ENCODE results near the gene GPI.

GPI gene

DNA sequence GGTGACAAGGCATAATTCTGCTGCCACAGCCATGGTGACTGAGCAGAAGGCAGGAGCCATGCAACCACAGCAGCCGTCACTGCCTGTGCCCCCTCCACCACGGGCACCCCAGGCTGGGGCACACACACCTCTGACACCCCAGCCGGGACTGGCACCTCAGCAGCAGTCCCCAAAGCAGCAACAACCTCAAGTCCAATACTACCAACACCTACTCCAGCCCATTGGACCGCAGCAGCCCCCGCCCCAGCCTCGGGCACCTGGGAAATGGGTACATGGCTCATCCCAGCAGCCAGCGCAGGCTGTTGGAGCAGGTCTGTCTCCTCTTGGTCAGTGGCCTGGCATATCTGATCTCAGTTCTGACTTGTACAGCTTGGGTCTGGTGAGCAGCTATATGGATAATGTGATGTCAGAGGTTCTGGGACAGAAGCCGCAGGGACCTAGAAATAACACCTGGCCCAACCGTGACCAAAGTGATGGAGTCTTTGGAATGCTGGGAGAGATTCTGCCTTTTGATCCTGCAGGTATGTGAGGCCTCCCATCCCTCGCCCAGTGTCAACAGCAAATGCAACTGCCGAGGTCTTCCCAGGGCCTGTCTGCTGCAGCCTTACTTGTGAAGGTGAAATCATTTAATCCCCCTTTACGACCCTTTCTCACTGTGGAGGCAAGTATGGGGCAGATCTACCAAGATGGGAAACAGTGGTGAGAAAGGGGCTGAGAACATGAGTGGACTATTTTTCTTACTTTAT is 22.9 kb upstream of the GPI start:
- no peak for DNase-seq (ENCODE audit: low spot score)

DNA sequence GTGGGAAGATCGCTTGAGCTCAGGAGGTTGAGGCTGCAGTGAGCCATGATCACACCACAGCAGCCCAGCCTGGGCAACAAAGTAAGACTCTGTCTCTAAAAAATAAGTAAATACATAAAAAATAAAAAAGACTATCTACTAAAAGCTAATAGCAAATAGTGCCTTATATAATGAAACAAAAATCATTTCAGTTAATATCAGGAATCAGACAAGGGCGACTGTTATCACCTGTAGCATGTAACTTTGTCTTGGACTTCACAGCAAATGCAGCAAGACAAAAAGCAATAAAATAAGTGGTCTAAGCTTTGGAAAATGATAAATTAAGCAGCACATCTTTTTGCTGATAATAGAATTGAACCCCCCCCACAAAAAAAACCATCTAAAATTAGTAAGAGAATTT is 21.2 kb upstream of the GPI start:
- no peak for DNase-seq (ENCODE audit: low spot score)

DNA sequence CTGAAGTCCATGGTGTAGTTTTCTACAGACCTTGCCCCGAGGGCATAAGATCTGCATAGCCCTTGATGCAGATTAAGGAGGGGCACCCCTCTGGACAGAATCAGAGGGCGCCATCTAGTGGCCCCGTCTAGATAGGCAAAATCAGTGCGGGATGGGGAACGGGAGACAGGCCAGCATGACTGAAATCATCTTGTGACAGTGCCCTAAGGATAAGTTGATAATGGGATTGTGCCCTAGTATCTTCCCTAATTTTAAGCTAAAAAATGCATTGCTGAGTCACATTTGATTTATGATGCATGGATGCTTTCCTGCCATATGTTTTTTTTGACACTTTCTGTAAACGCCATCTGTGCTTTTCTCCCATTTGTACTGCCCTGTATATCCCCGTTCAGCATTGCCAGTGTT is 19.0 kb upstream of the GPI start:
- peak; percentile 96 for DNase-seq (ENCODE audit: low spot score)

DNA sequence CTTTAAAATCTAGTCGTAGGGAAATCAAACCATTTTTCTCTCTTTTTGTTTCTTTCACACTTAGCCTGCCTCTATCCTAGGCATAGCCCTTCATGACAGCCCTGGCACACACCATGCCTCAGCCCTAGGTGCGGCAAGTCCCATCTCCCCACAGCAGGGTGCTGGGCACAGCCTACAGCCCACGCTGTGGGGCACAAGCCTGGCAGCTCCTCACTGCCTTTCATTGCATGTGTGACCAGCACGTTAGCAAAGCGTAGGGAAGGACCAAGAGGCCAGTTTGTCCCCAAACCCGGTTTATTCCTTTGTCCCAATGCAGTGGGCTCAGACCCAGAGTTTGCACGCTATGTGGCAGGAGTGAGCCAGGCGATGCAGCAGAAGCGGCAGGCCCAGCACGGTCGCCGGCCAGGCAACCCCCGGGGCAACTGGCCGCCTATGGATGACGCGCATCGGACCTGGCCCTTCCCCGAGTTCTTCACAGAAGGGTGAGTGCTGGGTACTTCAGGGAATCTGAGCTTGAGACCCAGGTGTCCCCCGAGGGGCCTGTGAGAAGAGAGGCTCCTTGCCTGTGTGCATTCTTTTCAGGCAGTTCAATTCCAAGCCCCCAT is 17.3 kb upstream of the GPI start:
- DNase-seq (ENCODE audit: low spot score) = peak; percentile 88

DNA sequence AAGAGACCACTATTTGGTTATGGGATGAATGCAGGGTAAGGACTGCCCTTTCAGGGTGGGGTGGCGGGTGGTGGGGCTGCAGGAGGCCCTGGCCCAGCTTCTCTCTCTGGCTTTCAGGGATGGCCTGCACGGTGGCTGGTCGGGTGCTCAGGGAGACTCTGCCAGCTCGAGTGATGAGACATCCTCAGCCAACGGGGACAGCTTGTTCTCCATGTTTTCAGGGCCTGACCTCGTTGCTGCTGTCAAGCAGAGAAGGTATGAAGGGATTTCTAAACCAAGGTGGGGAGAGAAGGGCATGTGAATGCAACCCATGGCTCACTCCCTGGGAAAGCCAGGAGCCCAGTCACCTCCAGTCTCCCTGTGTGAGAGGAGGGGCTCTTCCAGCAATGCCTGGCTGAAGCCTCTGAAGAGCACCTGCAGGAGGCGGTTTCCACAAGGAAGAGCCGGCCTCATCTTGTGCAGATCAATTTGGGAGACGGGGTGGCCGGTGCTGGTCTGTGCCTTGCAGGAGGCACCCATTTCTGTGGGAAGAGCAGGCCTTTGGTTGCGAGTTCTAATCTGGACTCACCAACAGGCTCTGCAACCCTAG is 16.0 kb upstream of the GPI start:
- peak; percentile 80 for DNase-seq (ENCODE audit: low spot score)

DNA sequence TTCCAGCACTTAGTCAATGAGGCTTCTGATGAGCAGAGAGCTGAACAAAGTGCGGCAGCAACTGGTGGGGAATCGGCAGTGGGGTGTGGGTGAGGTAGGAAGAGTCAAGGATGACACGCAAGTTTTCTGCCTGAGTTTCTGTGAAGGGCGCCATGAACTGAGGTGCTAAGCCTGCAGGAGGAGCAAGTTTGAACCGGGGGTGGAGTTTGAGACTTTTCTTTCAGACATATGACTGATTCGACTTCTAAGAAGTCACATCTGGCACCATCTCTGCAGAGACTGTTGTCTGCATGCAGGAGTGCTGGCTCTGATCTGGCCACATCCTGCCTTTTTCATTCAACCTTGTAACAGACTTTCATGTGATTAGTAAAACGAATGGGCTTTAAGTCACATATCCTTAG is 14.8 kb upstream of the GPI start:
- DNase-seq (ENCODE audit: low spot score) = no peak

DNA sequence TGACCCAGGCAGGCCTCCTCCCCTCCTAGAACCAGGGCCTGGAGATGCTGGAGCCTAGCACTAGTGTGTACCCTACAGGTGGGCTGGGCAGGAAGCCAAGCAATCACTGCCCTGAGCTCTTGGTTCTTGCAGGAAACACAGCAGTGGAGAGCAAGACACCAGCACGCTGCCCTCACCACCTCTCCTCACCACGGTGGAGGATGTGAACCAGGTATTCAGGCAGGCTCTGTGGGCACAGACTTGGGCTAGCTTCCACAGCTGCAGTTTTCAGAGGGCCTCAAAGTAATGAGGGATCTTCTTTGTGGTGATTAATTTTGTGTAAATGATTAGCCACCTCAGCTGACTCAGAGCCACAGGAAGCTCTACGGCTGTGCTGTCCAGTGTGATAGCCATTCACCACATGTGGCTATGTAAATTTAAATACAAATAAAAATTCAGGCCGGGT is 13.6 kb upstream of the GPI start:
- DNase-seq (ENCODE audit: low spot score) = peak; percentile 55

DNA sequence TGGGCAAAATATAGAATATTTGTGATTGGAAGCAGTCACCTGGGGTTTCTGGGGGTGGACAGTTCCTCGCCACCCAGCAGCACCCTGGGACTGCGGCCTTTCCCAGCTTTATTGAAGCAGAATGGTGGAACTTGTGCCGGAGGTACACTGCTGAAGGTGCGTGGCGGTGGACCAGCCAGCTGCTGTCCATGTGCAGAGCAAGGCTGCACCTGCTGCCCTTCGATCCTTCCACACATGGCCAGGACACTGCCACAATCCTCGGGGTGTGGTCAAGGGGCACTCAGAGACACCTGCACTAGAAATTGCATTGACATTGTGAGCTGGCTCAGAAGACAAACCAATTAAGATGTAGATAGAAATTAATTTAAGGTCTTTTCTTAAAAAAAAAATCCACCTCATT is 11.4 kb upstream of the GPI start:
- no peak for DNase-seq (ENCODE audit: low spot score)

DNA sequence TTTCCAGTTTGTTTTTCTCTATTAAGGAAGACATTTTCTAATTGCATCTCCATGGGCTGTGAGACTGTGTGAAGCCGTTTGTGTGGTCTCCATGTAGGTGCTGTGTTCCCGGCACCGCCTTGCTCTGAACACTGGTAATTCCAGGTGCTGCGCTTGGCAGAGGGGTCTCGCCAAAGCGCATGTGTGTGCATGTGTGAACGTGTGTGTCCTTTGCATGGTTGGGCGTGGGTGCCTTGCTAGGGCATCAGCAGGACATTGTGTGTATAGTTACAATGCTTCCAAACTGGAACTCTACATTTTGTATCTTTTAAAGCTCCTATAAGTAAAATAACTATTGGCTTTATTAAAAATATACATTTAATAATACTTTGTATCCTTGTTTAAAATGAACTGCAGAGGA is 9.8 kb upstream of the GPI start:
- no peak for DNase-seq (ENCODE audit: low spot score)

DNA sequence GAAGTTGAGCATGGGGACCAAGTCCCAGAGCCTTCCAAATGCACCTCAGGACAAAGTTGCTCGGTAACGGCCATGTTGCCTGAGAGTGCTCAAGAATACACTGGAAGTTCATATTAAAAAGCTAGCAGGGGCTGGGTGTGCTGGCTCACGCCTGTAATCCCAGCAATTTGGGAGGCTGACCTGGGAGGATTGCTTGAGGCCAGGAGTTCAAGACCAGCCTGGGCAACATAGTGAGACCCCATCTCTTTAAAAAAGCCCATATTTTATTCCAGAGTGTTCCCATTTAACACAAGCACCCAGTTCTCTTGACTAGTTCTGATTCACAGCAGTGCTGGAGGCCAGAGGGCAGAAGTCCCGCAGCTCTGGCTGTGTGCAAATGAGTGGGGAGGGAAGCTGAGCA is 8.1 kb upstream of the GPI start:
- no peak for DNase-seq (ENCODE audit: low spot score)

DNA sequence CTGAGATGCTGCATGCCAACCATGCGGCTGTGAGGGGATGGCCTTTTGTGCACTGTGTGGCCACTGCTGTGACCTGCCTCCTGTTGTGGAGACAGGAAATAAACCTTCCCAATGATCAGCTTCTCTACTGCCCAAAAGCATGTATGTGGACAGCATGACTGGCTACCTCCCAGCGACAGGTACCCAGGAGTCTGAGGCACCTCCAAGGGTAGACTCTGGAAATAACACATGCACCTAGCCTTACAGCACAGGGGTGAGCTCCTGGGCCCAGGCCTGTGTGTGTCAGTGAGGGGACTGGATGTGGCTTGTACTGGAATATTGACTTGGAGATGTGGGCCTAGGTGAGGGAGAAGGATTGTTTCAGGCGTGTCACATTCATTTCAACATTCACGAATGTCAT is 7.6 kb upstream of the GPI start:
- DNase-seq (ENCODE audit: low spot score) = no peak

DNA sequence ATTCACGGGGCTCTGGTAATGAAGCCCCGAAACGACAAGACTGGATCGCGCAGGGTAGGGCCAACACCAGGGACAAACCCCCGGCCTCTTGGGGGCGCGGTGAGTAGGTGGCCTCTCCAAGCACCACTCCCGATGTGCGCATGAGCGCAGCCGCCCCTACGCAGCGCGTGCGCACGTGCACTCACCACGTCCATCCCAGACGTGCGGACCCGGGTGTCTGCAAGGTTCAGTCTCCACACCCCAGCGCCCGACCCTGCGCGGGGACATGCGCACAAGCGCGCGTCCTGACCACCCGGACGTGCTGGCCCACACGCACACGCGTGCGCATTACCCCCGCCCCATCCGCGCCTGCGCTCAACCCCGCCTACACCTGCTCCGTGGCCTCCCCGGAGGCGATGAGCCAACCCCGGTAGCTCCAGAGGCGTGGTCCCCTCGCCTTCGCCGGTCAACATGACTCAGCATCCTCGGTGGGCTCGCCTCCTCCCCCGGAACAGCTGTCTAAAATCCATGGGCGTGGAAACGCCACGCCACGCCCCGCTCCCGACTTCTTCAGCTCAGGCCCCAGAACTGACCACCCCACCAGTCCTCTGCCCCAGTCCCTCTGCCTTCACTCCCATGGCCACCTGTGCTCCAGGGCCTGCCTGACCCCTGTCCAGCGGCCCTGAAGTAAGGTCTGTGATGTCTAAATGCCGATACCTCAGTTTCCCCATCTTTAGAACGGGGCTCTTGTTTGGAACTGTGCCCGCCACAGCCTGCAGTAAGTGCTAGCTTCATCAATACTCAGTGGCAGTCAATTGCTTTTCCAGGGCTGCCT is 5.6 kb upstream of the GPI start:
- peak; percentile 96 for DNase-seq (ENCODE audit: low spot score)

DNA sequence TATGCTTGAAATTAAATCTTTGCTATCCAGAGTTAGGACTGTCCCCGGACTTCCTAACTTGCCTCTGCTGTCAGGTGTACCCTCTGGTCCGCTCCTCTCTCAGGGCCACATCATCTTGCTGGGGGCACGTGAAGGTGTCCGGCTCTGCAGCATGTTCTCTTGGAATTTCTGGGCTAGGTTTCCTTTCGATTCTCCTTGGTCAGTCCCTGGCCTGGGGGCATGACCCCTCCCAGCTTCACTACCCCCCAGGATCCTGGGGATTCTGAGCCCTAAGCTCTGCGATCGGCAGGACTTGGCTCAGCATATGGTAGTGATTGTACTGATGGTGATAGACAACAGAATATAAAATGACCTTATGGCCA is 5.1 kb upstream of the GPI start:
- no peak for DNase-seq (ENCODE audit: low spot score)

DNA sequence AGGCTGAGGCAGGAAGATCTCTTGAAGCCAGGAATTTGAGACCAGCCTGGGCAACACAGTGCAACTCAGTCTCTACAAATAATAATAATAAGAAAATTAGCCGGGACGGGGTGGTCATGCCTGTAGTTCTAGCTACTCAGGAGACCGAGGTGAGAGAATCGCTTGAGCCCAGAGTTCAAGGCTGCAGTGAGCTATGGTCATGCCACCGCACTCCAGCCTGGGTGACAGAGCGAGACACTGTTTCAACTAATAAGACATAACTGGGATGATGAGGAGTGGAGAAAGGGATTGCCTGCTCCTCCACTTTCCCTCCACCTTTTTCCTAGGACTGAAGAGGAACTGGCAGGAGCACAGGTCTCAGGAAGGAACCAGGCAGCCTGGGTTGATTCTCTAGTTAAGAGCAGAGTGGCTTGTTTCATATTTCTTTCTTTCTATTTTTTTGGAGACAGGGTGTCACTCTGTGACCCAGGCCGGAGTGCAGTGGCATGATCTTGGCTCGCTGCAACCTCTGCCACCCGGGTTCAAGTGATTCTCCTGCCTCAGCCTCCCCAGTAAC is 4.6 kb upstream of the GPI start:
- no peak for DNase-seq (ENCODE audit: low spot score)

DNA sequence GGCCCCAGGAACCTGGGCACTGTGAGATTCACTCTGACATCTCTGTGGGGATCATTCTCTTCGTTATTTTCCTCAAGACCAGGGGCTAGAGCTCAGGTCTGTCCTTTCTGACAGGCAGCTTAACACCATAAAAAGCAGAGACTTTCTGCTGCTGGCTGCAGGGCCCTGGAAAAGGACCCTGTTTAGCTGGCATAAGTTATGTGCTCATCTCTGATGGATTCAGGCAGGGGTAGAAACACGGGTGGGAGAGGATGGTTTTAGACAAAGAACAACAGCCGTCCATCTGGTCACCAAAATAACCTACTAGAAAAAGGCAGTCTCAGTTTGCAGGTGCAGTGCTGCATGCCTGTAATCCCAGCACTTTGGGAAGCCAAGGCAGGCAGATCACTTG is 2.3 kb upstream of the GPI start:
- DNase-seq (ENCODE audit: low spot score) = no peak

DNA sequence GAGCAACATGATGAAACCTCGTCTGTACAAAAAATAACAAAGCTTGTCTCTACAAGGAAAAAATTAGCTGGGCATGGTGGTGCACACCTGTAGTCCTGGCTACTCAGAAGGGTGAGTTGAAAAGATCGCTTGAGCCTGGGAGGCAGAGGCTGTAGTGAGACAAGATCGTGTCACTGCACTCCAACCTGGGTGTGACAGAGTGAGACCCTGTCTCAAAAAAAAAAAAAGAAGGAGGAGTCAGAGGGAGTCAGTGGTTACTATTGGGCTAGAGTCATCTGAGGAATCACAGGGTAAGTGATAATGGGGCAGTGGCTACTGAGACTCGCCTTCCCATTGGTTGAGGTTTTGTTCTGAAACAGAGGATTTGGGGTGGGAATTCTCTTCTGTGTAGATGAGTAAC is 1.9 kb upstream of the GPI start:
- DNase-seq (ENCODE audit: low spot score) = no peak

DNA sequence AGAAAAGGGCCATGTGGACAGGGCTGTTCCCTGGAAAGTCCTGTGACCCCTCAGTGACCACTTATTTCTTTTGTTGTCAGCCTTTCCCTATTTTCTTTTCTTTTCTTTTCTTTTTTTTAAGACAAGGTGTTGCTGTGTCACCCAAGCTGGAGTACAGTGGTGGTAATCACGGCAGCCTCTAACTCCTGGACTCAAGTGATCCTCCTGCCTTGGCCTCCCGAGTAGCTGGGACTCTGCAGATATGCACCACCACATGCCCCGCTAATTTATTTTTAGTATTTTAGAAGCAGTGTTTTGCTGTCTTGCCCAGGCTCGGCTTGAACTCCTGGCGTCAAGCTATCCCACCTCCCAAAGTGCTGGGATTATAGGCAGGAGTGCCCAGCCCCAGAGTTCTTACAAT is 1.1 kb upstream of the GPI start:
- no peak for DNase-seq (ENCODE audit: low spot score)

DNA sequence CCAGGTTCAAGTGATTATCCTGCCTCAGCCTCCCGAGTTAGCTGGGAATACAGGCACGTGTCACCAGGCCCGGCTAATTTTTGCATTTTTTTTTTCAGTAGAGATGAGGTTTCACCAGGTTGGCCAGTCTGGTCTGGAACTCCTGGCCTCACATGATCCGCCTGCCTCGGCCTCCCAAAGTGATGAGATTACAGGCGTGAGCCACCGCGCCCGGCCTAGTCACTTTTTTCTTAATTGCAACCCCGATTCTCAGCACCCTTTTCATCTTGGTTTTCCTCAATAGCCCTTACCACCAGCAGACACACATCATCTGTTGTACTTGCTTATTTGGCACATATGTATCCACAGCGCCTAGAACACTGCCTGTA is 550 bp upstream of the GPI start:
- no peak for DNase-seq (ENCODE audit: low spot score)

DNA sequence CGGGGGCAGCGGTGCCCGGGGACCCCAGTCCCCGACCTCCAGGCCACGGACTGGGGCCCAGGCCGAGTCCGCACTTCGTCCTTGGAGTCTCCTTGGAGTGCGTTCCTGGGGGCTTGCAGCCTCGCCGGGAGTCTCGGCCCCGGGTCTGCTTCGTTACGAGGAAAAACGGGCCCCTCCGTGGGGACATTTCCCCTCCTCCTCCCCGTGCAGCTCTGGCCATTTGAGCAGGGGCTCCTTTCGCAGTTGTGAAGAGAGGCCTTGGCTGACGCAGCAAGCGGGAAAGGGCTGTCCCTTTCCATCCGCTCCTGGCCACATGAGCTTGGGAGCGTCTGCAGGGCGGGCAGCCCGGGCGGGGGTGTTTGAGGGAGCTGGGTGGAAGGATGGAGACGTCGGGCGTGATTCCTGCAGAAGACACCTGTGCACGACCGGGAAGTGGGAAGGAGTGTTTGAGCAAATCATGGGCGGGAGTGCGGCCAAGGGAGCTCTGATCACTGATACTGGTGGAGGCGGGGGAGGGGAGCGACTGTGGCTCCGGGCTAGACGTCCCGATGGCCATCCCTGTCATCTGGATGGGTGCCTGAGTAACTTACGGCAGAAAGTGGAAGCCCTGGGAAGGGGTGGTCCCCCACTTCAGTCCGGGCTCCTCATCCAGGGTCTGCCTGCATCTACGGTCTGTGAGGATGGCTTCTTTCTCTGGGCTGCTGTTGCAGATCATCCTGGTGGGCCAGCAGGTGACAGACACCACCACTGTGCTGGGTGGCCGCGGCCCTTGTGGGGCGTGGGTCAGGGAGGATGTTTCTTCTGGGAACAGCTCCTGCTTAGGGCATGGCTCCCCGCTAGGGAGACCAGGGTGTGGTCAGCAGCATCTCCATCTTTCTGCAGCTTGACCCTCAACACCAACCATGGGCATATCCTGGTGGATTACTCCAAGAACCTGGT is 736 bp downstream of the GPI start:
- DNase-seq (ENCODE audit: low spot score) = peak; percentile 51

DNA sequence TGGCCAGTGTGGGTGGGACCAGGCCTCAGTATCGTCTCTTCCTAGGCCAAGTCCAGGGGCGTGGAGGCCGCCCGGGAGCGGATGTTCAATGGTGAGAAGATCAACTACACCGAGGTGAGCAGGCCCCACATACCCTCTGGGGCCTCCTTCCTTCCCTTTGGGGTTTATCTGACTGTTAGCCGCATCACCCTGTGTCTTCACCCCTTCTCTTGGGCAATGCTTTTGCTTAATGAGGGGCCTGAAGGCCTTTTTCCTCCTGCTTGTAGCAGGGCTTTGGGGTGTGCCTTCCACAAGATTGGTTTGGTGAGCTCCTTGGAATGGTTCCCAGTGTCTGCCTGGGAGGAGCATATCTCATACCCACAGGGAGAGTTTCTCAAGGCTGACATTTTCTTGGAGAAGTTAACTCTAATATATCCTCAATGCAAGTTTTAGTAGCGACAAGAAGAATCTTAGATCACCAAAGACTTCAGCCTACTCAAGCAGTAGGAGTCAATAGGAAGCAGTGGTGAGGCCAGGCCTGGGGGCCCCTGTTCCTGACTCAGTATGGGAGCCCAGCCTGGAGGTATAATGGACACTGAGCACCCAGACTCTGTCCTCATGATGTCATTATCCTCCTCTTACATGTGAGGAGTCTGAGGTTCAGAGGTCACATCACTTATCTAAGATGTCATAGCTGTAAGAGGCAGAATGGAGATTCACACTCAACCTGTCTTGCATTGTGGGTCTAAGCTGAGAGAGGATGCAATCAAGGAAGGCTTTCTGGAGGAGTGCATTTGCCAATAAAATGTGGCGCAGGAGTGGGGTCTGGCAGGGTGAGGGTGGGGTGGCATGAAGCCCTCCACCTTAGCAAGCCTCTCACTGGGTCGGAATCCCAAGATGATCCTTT is 2.0 kb downstream of the GPI start:
- DNase-seq (ENCODE audit: low spot score) = no peak

DNA sequence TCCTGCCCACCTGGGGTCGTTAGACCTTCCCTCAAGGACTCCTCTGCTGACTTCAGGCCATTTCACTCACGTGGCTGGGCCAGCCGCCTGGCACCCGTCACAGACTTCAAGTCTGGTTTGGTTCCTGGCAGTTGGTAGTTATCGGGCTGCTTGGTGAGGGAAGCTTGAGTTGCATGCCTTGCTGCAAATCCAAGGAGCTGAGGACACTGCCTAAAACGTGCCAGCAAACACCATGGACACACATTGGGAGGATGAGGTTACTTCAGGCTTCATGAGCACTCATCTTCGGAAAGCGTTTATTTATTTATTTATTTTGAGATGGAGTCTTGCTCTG is 2.6 kb downstream of the GPI start:
- no peak for DNase-seq (ENCODE audit: low spot score)

All from cerebellar cortex (tissue), 1 donor.